Stimulated activated CD4-positive, alpha-beta T cell treated with anti-CD3 and anti-CD28 coated beads, Interleukin-12 subunit alpha, Interleukin-12 subunit beta, amount 100 ng/mL, for 4 hours (primary cell): ENCODE data around the gene ACOT2.
"Not testable (repeated sequence)": the region's sequence is repeated elsewhere in the genome, so short reads cannot be mapped to it uniquely, and the experiment has no call there.

ENCODE experiments used
- DNase-seq: peaks from one replicate; pipeline ENCODE4 v3.0.0-alpha.2; 2020

ACOT2 gene

GRCh38 chr14:73569185-73569958, at the start of gene ACOT2:
Gene ACOT2, plus strand, starts transcription at chr14:73569213. Its CDS starts 28 bp downstream, at chr14:73569241.
- DNase-seq = peak; percentile 84

DNA sequence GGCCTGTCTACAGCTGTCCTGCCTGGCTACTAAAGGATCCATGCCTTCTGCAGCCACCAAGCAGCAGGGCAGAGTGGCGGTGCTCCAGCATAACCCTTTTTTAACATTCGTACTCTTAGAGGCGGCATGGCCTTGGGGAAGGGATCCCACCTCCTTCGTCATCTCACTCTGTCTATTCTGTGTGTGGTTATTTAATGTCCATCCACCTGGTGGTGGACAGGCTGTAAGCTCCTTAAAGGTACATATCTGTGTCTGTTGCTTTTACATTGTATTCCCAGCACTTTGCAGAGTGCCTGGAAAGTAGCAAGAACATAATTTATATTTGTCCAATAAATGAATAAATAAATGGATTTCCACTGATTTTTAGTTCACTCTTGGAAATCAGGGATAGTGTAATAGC, 47.8 kb upstream of the ACOT2 start:
- no peak for DNase-seq

- DNase-seq = no peak
Measured at GRCh38 chr14:73524493-73524892, 44.5 kb upstream of the ACOT2 start.

- no peak for DNase-seq
Measured at GRCh38 chr14:73526036-73526984, 42.7 kb upstream of the ACOT2 start.

DNA sequence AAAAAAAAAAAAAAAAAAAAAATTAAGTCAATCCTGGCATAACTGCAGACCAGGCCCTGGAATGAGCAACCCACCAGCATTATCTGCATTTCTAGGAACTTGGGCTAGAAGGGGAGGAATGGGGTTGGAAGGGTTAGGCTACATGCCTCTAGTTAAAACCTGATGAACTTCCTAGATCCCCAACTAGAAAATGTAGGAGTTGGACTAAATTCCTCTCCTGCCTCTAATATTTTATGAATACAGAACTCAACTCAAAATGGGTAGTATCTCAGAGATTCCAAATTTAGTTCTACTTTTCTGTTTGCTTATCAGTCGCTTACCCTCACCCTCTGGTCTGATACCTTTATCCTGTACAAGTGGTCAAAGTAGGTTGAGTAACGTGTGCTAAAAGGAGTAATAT, 39.7 kb upstream of the ACOT2 start:
- not testable (repeated sequence) for DNase-seq

DNA sequence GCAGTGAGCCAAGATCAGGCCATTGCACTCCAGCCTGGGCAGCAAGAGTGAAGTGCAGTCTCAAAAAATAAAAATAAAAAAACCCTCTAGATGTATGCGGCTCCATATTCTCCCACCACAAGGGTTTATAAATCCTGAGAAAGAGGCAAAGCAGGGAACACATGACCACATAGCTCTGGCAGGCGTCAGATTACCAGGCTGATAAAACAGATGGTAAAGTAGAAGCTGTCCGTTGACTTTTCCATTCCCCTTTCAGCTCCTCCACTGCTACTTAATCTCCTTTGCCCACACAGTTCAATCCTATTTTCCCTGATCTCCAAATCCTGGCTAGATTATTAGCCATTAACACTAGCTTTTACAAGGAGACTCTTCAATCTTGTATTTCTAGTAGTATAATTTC, 37.0 kb upstream of the ACOT2 start:
- not testable (repeated sequence) for DNase-seq

DNA sequence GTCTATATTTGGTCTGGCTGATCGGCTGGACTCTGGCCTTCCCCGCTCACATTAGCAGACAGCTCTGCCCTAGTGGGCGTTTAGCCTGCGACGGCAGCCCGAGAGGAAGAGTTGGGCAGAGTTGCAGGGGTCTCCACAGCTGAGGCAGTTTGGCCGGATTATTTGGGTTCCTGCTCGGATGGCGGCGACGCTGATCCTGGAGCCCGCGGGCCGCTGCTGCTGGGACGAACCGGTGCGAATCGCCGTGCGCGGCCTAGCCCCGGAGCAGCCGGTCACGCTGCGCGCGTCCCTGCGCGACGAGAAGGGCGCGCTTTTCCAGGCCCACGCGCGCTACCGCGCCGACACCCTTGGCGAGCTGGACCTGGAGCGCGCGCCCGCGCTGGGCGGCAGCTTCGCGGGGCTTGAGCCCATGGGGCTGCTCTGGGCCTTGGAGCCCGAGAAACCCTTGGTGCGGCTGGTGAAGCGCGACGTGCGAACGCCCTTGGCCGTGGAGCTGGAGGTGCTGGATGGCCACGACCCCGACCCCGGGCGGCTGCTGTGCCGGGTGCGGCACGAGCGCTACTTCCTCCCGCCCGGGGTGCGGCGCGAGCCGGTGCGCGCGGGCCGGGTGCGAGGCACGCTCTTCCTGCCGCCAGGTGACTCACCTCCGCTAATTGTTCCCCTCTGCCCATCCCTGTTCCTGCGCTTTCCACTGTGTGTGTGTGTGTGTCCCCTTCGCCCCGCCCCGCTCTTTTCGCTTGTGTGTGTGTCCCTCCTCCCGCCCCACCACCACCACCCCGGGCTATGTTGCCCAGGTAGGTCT, 31.6 kb upstream of the ACOT2 start:
- DNase-seq = peak; percentile 26

- DNase-seq = peak; percentile 58
Measured at GRCh38 chr14:73539017-73539416, 30.0 kb upstream of the ACOT2 start.

GRCh38 chr14:73542961-73543360, 26.1 kb upstream of the ACOT2 start:
- not testable (repeated sequence) for DNase-seq

DNA sequence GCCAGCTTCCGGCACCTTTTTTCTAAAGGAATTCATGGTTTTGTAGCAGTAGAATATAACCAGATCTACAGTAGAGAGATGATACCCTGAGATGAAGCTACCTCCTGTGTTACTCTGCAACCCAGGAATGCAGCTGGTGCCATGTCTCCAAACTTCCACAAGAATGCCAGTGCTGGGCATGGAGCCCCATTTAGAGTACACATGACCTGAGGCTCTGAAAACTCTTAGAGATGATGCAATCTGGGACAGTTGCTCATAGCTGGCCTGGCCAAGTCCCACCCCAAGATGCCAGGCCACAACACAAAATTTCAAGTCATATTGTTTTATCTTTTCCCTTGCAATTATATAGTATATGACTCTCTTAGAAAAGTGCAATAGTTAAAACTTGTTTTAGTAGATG, 23.7 kb upstream of the ACOT2 start:
- DNase-seq = not testable (repeated sequence)

GRCh38 chr14:73549097-73549496, 19.9 kb upstream of the ACOT2 start:
- DNase-seq = not testable (repeated sequence)

GRCh38 chr14:73549889-73550524, 19.0 kb upstream of the ACOT2 start:
- DNase-seq = not testable (repeated sequence)

- DNase-seq = no peak
Measured at GRCh38 chr14:73553845-73554244, 15.2 kb upstream of the ACOT2 start.

GRCh38 chr14:73557201-73557600, 11.8 kb upstream of the ACOT2 start:
- DNase-seq = not testable (repeated sequence)

- DNase-seq = not testable (repeated sequence)
Measured at GRCh38 chr14:73558238-73558637, 10.8 kb upstream of the ACOT2 start.

GRCh38 chr14:73562256-73562655, 6.8 kb upstream of the ACOT2 start:
- not testable (repeated sequence) for DNase-seq

DNA sequence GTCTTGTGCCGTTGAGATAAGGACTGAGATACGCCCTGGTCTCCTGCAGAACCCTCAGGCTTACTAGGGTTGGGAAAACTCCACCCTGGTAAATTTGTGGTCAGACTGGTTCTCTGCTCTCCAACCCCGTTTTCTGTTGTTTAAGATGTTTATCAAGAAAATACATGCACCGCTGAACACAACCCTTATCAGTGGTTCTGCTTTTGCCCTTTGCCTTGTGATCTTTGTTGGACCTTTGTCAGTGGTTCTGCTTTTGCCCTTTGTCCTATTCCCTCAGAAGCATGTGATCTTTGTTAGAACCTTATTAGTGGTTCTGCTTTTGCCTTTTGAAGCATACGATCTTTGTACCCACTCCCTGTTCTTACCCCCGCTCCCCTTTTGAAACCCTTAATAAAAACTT, 6.3 kb upstream of the ACOT2 start:
- DNase-seq = not testable (repeated sequence)

GRCh38 chr14:73566431-73566830, 2.6 kb upstream of the ACOT2 start:
- not testable (repeated sequence) for DNase-seq

- not testable (repeated sequence) for DNase-seq
Measured at GRCh38 chr14:73566935-73567334, 2.1 kb upstream of the ACOT2 start.

GRCh38 chr14:73567358-73567757, 1.7 kb upstream of the ACOT2 start:
- DNase-seq = no peak

- DNase-seq = peak; percentile 14
Measured at GRCh38 chr14:73567951-73568885, 795 bp upstream of the ACOT2 start.
